ENCODE results near the gene TMEM147.

TMEM147 gene

GRCh38 chr19:35556846-35557538 lies 11.6 kb downstream of the TMEM147 start:
- Histone ChIP-seq H3K4me1 (ENCODE audit: insufficient read depth, low read length) (peaks cover 3% of the 10 kb centered on the region), H3K27me3 (ENCODE audit: insufficient read depth, low read length) (peaks cover 54% of the 10 kb centered on the region), H2AFZ (ENCODE audit: low read depth, low read length) (peak overlapping the region; percentile 9), H3K9me3 (ENCODE audit: low read length) (peaks cover 2% of the 10 kb centered on the region), H3K36me3 (ENCODE audit: insufficient read depth, low read length) (no peaks in the 10 kb centered on the region), H3K4me3 (ENCODE audit: low read length) (no peak overlapping the region)

GRCh38 chr19:35557539-35558399 lies 12.3 kb downstream of the TMEM147 start:
- H3K9me3 ChIP-seq (ENCODE audit: low read length): peaks cover 2% of the 10 kb centered on the region
- no peaks in the 10 kb centered on the region for H3K36me3 ChIP-seq (ENCODE audit: insufficient read depth, low read length)
- peaks cover 62% of the 10 kb centered on the region for H3K27me3 ChIP-seq (ENCODE audit: insufficient read depth, low read length)
- H3K4me3 ChIP-seq (ENCODE audit: low read length): peak overlapping the region; percentile 38
- peak overlapping the region; percentile 9 for H2AFZ ChIP-seq (ENCODE audit: low read depth, low read length)
- H3K4me1 ChIP-seq (ENCODE audit: insufficient read depth, low read length): peaks cover 3% of the 10 kb centered on the region

- H3K36me3 ChIP-seq (ENCODE audit: insufficient read depth, low read length): no peaks in the 10 kb centered on the region
- peaks cover 3% of the 10 kb centered on the region for H3K4me1 ChIP-seq (ENCODE audit: insufficient read depth, low read length)
- no peak overlapping the region for H3K4me3 ChIP-seq (ENCODE audit: low read length)
- H3K9me3 ChIP-seq (ENCODE audit: low read length): peaks cover 2% of the 10 kb centered on the region
- H3K27me3 ChIP-seq (ENCODE audit: insufficient read depth, low read length): peaks cover 58% of the 10 kb centered on the region
- peak overlapping the region; percentile 9 for H2AFZ ChIP-seq (ENCODE audit: low read depth, low read length)
Measured at GRCh38 chr19:35558400-35559280, 13.2 kb downstream of the TMEM147 start.

GRCh38 chr19:35559281-35559659 lies 13.8 kb downstream of the TMEM147 start:
- H3K9me3 ChIP-seq (ENCODE audit: low read length): peaks cover 2% of the 10 kb centered on the region
- no peak overlapping the region for H3K4me3 ChIP-seq (ENCODE audit: low read length)
- no peak overlapping the region for H2AFZ ChIP-seq (ENCODE audit: low read depth, low read length)
- H3K27me3 ChIP-seq (ENCODE audit: insufficient read depth, low read length): peaks cover 58% of the 10 kb centered on the region
- H3K36me3 ChIP-seq (ENCODE audit: insufficient read depth, low read length): no peaks in the 10 kb centered on the region
- H3K4me1 ChIP-seq (ENCODE audit: insufficient read depth, low read length): peaks cover 3% of the 10 kb centered on the region

GRCh38 chr19:35559781-35560180 lies 14.4 kb downstream of the TMEM147 start:
- Histone ChIP-seq H3K9me3 (ENCODE audit: low read length) (peaks cover 2% of the 10 kb centered on the region), H3K36me3 (ENCODE audit: insufficient read depth, low read length) (no peaks in the 10 kb centered on the region), H3K4me1 (ENCODE audit: insufficient read depth, low read length) (peaks cover 3% of the 10 kb centered on the region), H3K27me3 (ENCODE audit: insufficient read depth, low read length) (peaks cover 54% of the 10 kb centered on the region), H3K4me3 (ENCODE audit: low read length) (no peak overlapping the region), H2AFZ (ENCODE audit: low read depth, low read length) (no peak overlapping the region)

- peaks cover 50% of the 10 kb centered on the region for H3K27me3 ChIP-seq (ENCODE audit: insufficient read depth, low read length)
- H3K4me3 ChIP-seq (ENCODE audit: low read length): no peak overlapping the region
- H3K4me1 ChIP-seq (ENCODE audit: insufficient read depth, low read length): peaks cover 3% of the 10 kb centered on the region
- peaks cover 2% of the 10 kb centered on the region for H3K9me3 ChIP-seq (ENCODE audit: low read length)
- H3K36me3 ChIP-seq (ENCODE audit: insufficient read depth, low read length): no peaks in the 10 kb centered on the region
- no peak overlapping the region for H2AFZ ChIP-seq (ENCODE audit: low read depth, low read length)
Measured at GRCh38 chr19:35560271-35560670, 14.8 kb downstream of the TMEM147 start.

GRCh38 chr19:35560677-35561076 lies 15.3 kb downstream of the TMEM147 start:
- H3K9me3 ChIP-seq (ENCODE audit: low read length): peaks cover 2% of the 10 kb centered on the region
- no peak overlapping the region for H3K4me3 ChIP-seq (ENCODE audit: low read length)
- H3K4me1 ChIP-seq (ENCODE audit: insufficient read depth, low read length): peaks cover 3% of the 10 kb centered on the region
- no peak overlapping the region for H2AFZ ChIP-seq (ENCODE audit: low read depth, low read length)
- H3K36me3 ChIP-seq (ENCODE audit: insufficient read depth, low read length): no peaks in the 10 kb centered on the region
- peaks cover 50% of the 10 kb centered on the region for H3K27me3 ChIP-seq (ENCODE audit: insufficient read depth, low read length)

- H3K4me3 ChIP-seq (ENCODE audit: low read length): no peak overlapping the region
- H3K4me1 ChIP-seq (ENCODE audit: insufficient read depth, low read length): peaks cover 3% of the 10 kb centered on the region
- peaks cover 50% of the 10 kb centered on the region for H3K27me3 ChIP-seq (ENCODE audit: insufficient read depth, low read length)
- no peak overlapping the region for H2AFZ ChIP-seq (ENCODE audit: low read depth, low read length)
- peaks cover 2% of the 10 kb centered on the region for H3K9me3 ChIP-seq (ENCODE audit: low read length)
- H3K36me3 ChIP-seq (ENCODE audit: insufficient read depth, low read length): no peaks in the 10 kb centered on the region
Measured at GRCh38 chr19:35561436-35561835, 16.0 kb downstream of the TMEM147 start.

GRCh38 chr19:35562336-35562735 lies 16.9 kb downstream of the TMEM147 start:
- no peak overlapping the region for H3K4me3 ChIP-seq (ENCODE audit: low read length)
- H3K9me3 ChIP-seq (ENCODE audit: low read length): peaks cover 2% of the 10 kb centered on the region
- no peak overlapping the region for H2AFZ ChIP-seq (ENCODE audit: low read depth, low read length)
- H3K27me3 ChIP-seq (ENCODE audit: insufficient read depth, low read length): peaks cover 44% of the 10 kb centered on the region
- H3K36me3 ChIP-seq (ENCODE audit: insufficient read depth, low read length): no peaks in the 10 kb centered on the region
- peaks cover 2% of the 10 kb centered on the region for H3K4me1 ChIP-seq (ENCODE audit: insufficient read depth, low read length)

GRCh38 chr19:35562776-35563175 lies 17.4 kb downstream of the TMEM147 start:
- Histone ChIP-seq H2AFZ (ENCODE audit: low read depth, low read length) (no peak overlapping the region), H3K4me1 (ENCODE audit: insufficient read depth, low read length) (no peaks in the 10 kb centered on the region), H3K36me3 (ENCODE audit: insufficient read depth, low read length) (no peaks in the 10 kb centered on the region), H3K27me3 (ENCODE audit: insufficient read depth, low read length) (peaks cover 41% of the 10 kb centered on the region), H3K4me3 (ENCODE audit: low read length) (no peak overlapping the region), H3K9me3 (ENCODE audit: low read length) (peaks cover 2% of the 10 kb centered on the region)

- Histone ChIP-seq H3K4me3 (ENCODE audit: low read length) (no peak within 1 kb of the TSS), H2AFZ (ENCODE audit: low read depth, low read length) (no peak within 1 kb of the TSS), H3K36me3 (ENCODE audit: insufficient read depth, low read length) (no peaks in the 10 kb centered on the region), H3K4me1 (ENCODE audit: insufficient read depth, low read length) (no peaks in the 10 kb centered on the region), H3K9me3 (ENCODE audit: low read length) (peaks cover 2% of the 10 kb centered on the region), H3K27me3 (ENCODE audit: insufficient read depth, low read length) (peaks cover 37% of the 10 kb centered on the region)
Measured at GRCh38 chr19:35563207-35563829, 17.9 kb downstream of the TMEM147 start, which contains the start of gene ATP4A. ATP4A (minus strand) TSS chr19:35563658; CDS start chr19:35563629, 29 bp downstream.

- Histone ChIP-seq H3K36me3 (ENCODE audit: insufficient read depth, low read length) (no peaks in the 10 kb centered on the region), H3K4me3 (ENCODE audit: low read length) (no peak overlapping the region), H2AFZ (ENCODE audit: low read depth, low read length) (no peak overlapping the region), H3K4me1 (ENCODE audit: insufficient read depth, low read length) (no peaks in the 10 kb centered on the region), H3K27me3 (ENCODE audit: insufficient read depth, low read length) (peaks cover 17% of the 10 kb centered on the region), H3K9me3 (ENCODE audit: low read length) (no peaks in the 10 kb centered on the region)
Measured at GRCh38 chr19:35565016-35565856, 19.8 kb downstream of the TMEM147 start.

Measured in neuron (in vitro differentiated cells).